ENCODE results near the gene B3GLCT.

B3GLCT gene

GRCh38 chr13:31223215-31223614, 23.4 kb downstream of the B3GLCT start:
- Mint-ChIP-seq H3K9me3 (no peaks in the 10 kb centered on the region), H3K27me3 (no peaks in the 10 kb centered on the region), H3K4me3 (no peak overlapping the region), H3K27ac (no peak overlapping the region), H3K4me1 (no peaks in the 10 kb centered on the region), H3K36me3 (peaks cover 7% of the 10 kb centered on the region)
- no peak for DNase-seq (ENCODE audit: low spot score in 2 of 2)
- no peak for ATAC-seq (ENCODE audit: low read depth)

DNA sequence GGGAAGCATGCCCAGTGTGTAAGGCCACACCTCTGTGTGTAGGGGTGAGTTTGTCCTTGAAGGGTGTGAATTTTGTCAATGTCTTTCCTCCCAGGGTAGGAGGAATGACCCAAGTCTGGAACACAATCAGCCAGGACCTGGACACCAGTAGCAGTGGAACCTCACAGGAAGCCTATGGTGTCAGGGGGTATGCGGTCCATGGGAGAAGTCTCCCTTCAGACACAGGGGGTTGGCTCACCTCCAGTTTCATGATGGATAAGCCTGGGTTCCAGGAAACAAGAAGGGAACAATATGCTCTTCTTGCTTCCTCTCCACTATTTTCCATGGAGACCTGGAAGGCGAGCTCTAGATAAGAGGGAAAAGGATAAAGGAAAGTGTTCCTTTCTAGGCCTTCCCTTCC, 23.9 kb downstream of the B3GLCT start:
- Mint-ChIP-seq H3K27ac (no peak overlapping the region), H3K36me3 (peaks cover 4% of the 10 kb centered on the region)

GRCh38 chr13:31224174-31224669, 24.4 kb downstream of the B3GLCT start:
- Mint-ChIP-seq H3K36me3 (peaks cover 4% of the 10 kb centered on the region), H3K4me3 (no peak overlapping the region), H3K4me1 (no peaks in the 10 kb centered on the region), H3K27me3 (no peaks in the 10 kb centered on the region), H3K27ac (no peak overlapping the region), H3K9me3 (no peaks in the 10 kb centered on the region)
- no peak for DNase-seq (ENCODE audit: low spot score in 2 of 2)
- no peak for ATAC-seq (ENCODE audit: low read depth)

More for the DNA sequence above, 23.9 kb downstream of the B3GLCT start:
- Mint-ChIP-seq H3K4me1 (no peaks in the 10 kb centered on the region), H3K4me3 (no peak overlapping the region), H3K27me3 (no peaks in the 10 kb centered on the region), H3K9me3 (no peaks in the 10 kb centered on the region)
- ATAC-seq (ENCODE audit: low read depth) (no peak), DNase-seq (ENCODE audit: low spot score in 2 of 2) (no peak)

DNA sequence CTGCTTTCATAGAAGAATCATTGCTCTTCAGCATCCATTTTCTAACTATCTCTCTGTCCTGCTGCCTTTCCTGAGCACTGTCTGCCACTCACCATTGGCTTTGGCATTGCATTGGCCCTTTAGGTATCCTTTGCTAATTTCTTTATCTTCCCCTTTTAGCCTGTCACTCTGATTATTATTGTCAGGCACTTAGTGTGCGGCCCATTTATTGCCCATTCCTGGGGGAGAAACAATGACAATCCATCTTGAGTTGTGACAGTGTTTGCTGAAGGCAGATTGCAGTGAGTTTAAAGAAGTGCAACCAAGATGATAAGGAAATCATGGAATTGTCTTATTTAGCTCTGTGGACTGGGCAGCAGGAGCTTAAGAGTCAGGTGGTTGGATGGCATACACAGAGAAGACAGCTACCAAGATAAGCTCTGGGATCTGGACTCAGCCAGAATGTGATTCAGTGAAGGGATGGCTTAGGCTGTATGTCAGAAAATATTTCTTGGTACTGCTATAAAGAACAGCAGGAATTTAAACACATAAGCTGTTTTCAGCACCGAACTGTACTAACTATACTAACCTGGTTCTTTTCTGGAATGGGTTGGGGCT, 25.3 kb downstream of the B3GLCT start:
- H3K9me3 Mint-ChIP-seq: no peaks in the 10 kb centered on the region
- DNase-seq (ENCODE audit: low spot score in 2 of 2) (no peak), ATAC-seq (ENCODE audit: low read depth) (no peak)
- peaks cover 4% of the 10 kb centered on the region for H3K36me3 Mint-ChIP-seq
- no peak overlapping the region for H3K4me3 Mint-ChIP-seq
- H3K27me3 Mint-ChIP-seq: no peaks in the 10 kb centered on the region
- no peaks in the 10 kb centered on the region for H3K4me1 Mint-ChIP-seq
- no peak overlapping the region for H3K27ac Mint-ChIP-seq

GRCh38 chr13:31225998-31226675, 26.4 kb downstream of the B3GLCT start:
- Mint-ChIP-seq H3K4me1 (no peaks in the 10 kb centered on the region), H3K36me3 (peaks cover 3% of the 10 kb centered on the region), H3K27ac (no peak overlapping the region), H3K9me3 (no peaks in the 10 kb centered on the region), H3K27me3 (no peaks in the 10 kb centered on the region), H3K4me3 (no peak overlapping the region)
- ATAC-seq (ENCODE audit: low read depth) (no peak), DNase-seq (ENCODE audit: low spot score in 2 of 2) (no peak)

DNA sequence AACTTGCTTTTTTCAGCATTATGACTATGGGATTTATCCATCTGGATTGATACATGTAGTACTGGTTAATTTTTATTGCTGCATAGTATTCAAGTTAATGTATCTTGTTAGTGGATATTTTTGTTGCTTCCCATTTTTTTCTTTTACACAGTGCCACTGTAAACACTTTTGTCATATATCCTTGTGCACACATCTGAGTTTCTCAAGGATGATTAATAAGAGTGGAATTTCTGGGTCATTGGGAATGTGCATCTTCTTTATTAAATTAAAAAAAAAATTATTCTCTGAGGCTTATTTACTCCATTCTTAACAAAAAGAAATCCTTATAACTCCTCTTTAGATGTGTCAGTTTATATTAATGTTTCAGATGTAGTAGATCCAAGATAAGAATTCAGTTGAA, 27.3 kb downstream of the B3GLCT start:
- H3K27me3 Mint-ChIP-seq: no peaks in the 10 kb centered on the region
- H3K4me1 Mint-ChIP-seq: no peaks in the 10 kb centered on the region
- DNase-seq (ENCODE audit: low spot score in 2 of 2) (no peak), ATAC-seq (ENCODE audit: low read depth) (no peak)
- no peak overlapping the region for H3K4me3 Mint-ChIP-seq
- peaks cover 6% of the 10 kb centered on the region for H3K36me3 Mint-ChIP-seq
- no peak overlapping the region for H3K27ac Mint-ChIP-seq
- no peaks in the 10 kb centered on the region for H3K9me3 Mint-ChIP-seq

DNA sequence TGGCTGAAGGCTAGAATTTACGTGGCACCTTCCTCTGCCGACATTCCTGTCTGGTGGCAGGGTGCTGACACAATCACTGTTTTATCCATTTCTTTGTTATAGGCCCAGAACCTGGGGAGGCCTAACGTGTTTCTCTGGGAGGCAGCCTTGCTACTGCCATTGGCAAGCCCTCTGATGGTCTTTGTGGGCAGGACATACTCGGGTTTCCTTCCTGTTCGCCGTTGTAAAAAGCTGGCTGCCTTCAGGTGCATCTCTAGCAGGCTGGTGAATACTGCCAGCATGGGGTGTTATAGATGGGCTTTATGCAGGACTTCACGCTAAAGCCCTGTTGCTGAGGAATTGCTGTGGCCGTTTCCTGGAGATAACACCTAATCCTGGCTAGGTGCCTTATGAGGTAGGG, 28.1 kb downstream of the B3GLCT start:
- H3K27ac Mint-ChIP-seq: no peak overlapping the region
- no peaks in the 10 kb centered on the region for H3K9me3 Mint-ChIP-seq
- DNase-seq (ENCODE audit: low spot score in 2 of 2): no peak
- no peaks in the 10 kb centered on the region for H3K4me1 Mint-ChIP-seq
- H3K27me3 Mint-ChIP-seq: no peaks in the 10 kb centered on the region
- no peak overlapping the region for H3K4me3 Mint-ChIP-seq
- peaks cover 6% of the 10 kb centered on the region for H3K36me3 Mint-ChIP-seq
- ATAC-seq (ENCODE audit: low read depth): no peak

DNA sequence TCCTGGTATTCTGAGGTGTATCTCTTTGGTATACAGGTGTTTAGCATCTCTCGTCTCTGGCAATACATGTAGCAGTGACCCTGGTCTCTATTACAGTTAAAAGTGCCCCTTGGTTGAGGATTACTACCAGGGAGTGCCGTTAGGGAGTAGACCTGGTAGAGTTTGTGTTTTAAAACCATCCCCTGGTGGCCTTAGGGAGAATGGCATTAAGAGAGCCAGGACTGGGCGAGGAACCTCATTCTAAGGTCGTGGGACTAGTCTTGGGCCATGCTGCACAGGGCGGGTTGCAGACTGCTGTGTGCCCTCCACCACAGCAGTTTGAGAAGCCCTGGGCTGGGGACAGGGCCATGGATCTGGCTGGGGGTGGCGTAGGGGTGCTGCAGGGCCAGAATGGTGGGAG, 35.0 kb downstream of the B3GLCT start:
- H3K4me3 Mint-ChIP-seq: no peak overlapping the region

GRCh38 chr13:31236211-31236786, 36.5 kb downstream of the B3GLCT start:
- no peak overlapping the region for H3K4me3 Mint-ChIP-seq
- H3K27ac Mint-ChIP-seq: no peak overlapping the region
- no peaks in the 10 kb centered on the region for H3K9me3 Mint-ChIP-seq
- ATAC-seq (ENCODE audit: low read depth) (peak; percentile 61), DNase-seq (ENCODE audit: low spot score in 2 of 2) (peak in 1 of 2 donors; percentile 22)
- peaks cover 7% of the 10 kb centered on the region for H3K36me3 Mint-ChIP-seq
- H3K27me3 Mint-ChIP-seq: no peaks in the 10 kb centered on the region
- no peaks in the 10 kb centered on the region for H3K4me1 Mint-ChIP-seq

More for the DNA sequence above, 35.0 kb downstream of the B3GLCT start:
- H3K36me3 Mint-ChIP-seq: peaks cover 9% of the 10 kb centered on the region
- no peaks in the 10 kb centered on the region for H3K9me3 Mint-ChIP-seq
- ATAC-seq (ENCODE audit: low read depth): no peak
- no peaks in the 10 kb centered on the region for H3K27me3 Mint-ChIP-seq
- no peak for DNase-seq (ENCODE audit: low spot score in 2 of 2)
- H3K27ac Mint-ChIP-seq: peak overlapping the region; percentile 25
- no peaks in the 10 kb centered on the region for H3K4me1 Mint-ChIP-seq

DNA sequence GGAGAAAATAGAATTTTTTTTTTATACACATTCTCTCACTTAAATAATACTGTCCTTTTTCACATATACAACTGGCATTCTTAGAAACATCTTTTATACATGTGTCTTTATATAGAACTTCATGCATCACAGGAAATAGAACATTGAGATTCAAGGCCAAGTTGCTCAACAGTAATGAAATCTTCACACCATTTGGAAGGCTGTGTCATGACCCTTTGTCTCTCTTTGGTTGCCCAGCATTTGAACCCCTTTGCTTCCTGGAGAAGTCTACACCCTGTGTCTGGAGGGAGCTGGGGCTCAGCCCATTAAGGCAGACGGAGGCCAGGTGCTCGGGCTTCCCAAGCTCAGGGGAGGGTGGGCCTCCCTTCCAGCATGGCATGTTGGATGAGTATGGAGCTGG, 41.1 kb downstream of the B3GLCT start:
- H3K36me3 Mint-ChIP-seq: peaks cover 7% of the 10 kb centered on the region
- no peaks in the 10 kb centered on the region for H3K4me1 Mint-ChIP-seq
- ATAC-seq (ENCODE audit: low read depth) (no peak), DNase-seq (ENCODE audit: low spot score in 2 of 2) (no peak)
- H3K27me3 Mint-ChIP-seq: no peaks in the 10 kb centered on the region
- no peaks in the 10 kb centered on the region for H3K9me3 Mint-ChIP-seq
- H3K27ac Mint-ChIP-seq: no peak overlapping the region
- no peak overlapping the region for H3K4me3 Mint-ChIP-seq

GRCh38 chr13:31242367-31242766, 42.6 kb downstream of the B3GLCT start:
- ATAC-seq (ENCODE audit: low read depth) (no peak), DNase-seq (ENCODE audit: low spot score in 2 of 2) (no peak)
- Mint-ChIP-seq H3K4me1 (no peaks in the 10 kb centered on the region), H3K9me3 (no peaks in the 10 kb centered on the region), H3K27me3 (no peaks in the 10 kb centered on the region), H3K27ac (no peak overlapping the region), H3K4me3 (no peak overlapping the region), H3K36me3 (peaks cover 12% of the 10 kb centered on the region)

GRCh38 chr13:31242916-31243315, 43.1 kb downstream of the B3GLCT start:
- Mint-ChIP-seq H3K4me3 (no peak overlapping the region), H3K27me3 (no peaks in the 10 kb centered on the region), H3K27ac (no peak overlapping the region), H3K4me1 (no peaks in the 10 kb centered on the region), H3K9me3 (no peaks in the 10 kb centered on the region), H3K36me3 (peaks cover 12% of the 10 kb centered on the region)
- DNase-seq (ENCODE audit: low spot score in 2 of 2) (no peak), ATAC-seq (ENCODE audit: low read depth) (no peak)

GRCh38 chr13:31245598-31246373, 46.0 kb downstream of the B3GLCT start:
- Mint-ChIP-seq H3K36me3 (peaks cover 11% of the 10 kb centered on the region), H3K27ac (no peak overlapping the region), H3K4me3 (no peak overlapping the region), H3K9me3 (no peaks in the 10 kb centered on the region), H3K4me1 (no peaks in the 10 kb centered on the region), H3K27me3 (no peaks in the 10 kb centered on the region)
- no peak for ATAC-seq (ENCODE audit: low read depth)
- DNase-seq (ENCODE audit: low spot score in 2 of 2): no peak

- Mint-ChIP-seq H3K36me3 (peaks cover 17% of the 10 kb centered on the region), H3K4me3 (no peak overlapping the region), H3K4me1 (no peaks in the 10 kb centered on the region), H3K27me3 (no peaks in the 10 kb centered on the region), H3K9me3 (peaks cover 5% of the 10 kb centered on the region), H3K27ac (no peak overlapping the region)
- DNase-seq (ENCODE audit: low spot score in 2 of 2) (no peak), ATAC-seq (ENCODE audit: low read depth) (no peak)
Observed at GRCh38 chr13:31246918-31247317, 47.1 kb downstream of the B3GLCT start.
